GM12801 (cell line): ENCODE measurements around the gene IZUMO1.

ENCODE experiments used
- TF ChIP-seq, protein P1 (sequence below): IDR thresholded peaks from one replicate; pipeline ENCODE4 v1.5.1; 2011; ENCODE audit warnings: control low read depth; ENCODE audit not compliant: insufficient read length; ENCODE audit errors: extremely low read depth

IZUMO1 gene

DNA sequence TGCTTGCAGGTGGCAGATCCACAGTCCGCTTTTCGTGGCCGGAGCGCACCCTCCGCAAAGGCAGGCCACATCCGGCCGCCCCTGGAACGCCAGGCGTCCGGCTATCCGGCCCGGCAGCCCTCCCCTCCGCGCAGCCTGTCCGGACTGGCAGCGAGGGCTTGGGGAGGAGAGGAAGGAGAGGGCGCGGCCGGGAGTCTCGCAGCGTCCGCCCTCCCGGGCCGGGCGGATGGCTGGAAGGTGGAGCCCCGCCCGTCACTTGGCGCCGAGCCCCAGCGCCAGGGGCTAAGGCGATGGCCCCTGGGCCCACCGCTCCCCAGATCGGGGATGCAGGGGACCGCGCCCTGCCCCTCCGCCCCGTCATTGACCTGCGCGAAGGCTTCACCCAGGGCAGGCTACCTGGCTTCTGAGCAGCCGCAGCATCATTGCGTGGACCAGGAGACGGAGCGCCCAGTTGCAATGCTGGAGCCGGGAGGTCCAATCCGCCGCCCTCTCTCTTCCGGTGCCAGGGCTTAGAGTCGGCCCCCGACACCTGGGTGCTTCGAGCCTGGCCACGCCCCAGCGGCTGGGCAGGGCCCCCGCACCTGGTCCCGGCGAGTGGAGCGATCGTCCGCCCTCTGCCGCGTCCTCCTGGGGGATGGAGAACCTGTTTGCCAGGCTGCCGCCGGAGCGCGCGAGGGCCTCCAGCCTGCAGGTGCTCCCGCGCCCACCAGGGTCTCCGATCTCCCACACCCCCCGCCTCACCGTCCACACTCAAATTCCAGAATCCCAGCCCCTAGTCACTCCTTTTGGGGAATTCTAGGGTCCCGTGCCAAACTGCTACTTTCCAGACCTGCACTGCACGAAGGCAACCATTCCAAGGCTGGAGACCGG is 6.0 kb upstream of the IZUMO1 start, which contains the start of gene FUT1:
TSS of gene FUT1 (minus strand) at position 146 of the 870 bp plus-strand sequence. CDS start 1,360 bp downstream, outside the sequence.
- TF ChIP-seq, protein P1, sequence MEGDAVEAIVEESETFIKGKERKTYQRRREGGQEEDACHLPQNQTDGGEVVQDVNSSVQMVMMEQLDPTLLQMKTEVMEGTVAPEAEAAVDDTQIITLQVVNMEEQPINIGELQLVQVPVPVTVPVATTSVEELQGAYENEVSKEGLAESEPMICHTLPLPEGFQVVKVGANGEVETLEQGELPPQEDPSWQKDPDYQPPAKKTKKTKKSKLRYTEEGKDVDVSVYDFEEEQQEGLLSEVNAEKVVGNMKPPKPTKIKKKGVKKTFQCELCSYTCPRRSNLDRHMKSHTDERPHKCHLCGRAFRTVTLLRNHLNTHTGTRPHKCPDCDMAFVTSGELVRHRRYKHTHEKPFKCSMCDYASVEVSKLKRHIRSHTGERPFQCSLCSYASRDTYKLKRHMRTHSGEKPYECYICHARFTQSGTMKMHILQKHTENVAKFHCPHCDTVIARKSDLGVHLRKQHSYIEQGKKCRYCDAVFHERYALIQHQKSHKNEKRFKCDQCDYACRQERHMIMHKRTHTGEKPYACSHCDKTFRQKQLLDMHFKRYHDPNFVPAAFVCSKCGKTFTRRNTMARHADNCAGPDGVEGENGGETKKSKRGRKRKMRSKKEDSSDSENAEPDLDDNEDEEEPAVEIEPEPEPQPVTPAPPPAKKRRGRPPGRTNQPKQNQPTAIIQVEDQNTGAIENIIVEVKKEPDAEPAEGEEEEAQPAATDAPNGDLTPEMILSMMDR = no peak

DNA sequence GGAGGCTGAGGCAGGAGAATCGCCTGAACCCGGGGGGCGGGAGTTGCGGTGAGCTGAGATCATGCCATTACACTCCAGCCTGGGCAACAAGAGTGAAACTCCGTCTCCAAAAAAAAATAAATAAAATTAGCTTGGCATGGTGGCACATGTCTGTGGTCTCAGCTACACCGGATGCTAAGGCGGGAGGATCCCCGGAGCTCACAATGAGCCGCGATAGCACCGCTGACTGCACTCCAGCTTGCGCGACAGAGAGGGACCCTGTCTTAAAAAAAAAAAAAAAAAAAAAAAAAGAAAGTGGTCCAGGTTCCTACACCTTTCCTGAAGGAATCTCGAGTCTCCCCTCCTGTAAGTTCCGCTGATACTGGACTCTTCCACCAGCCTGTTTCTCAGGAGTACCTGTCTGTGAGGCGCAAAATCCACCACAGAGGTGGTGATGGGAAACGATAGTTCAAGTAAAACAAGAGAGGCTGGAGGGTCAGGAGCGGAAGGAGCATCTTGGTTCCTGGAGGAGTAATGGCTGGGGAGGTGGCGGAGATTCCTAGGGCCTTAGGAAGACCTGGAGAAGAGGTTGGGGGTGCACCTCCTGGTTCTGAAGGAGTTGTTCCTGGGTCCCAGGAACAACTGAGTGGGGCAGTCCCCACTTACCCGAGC is 5.3 kb upstream of the IZUMO1 start:
- TF ChIP-seq, protein P1 = no peak

DNA sequence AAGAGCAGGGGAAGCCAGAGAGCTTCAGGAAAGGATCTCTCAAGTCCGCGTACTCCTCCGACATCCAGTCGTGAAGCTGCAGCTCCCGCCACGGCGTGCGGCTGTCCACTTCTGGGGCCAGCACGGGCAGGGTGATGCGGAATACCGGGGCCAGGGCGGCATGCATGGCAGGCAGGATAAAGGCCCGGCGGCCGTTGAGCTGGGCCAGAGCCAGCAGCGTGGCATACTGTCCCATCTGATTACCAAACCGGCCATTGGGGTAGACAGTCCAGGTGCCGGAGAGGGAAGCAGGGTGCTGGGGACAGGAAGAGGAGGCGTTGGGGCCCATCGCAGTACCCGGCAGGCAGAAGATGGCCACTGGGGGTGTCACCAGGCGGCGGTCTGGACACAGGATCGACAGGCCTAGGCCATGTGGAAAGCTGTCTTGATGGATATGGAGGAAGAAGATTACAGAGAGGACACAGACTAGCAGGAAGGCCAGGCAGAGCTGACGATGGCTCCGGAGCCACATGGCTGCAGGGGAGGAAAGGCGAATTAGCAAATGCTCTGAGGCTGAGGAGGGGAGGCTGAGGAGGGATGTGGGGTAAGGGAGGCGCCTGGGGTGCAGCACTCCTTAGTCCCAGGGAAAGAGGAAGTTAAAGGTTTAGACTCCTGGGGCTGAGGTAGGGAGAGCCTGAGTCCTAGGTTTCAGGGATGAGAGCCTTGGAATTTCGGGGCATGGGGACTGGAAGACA is 4.2 kb upstream of the IZUMO1 start:
- TF ChIP-seq, protein P1 = no peak

DNA sequence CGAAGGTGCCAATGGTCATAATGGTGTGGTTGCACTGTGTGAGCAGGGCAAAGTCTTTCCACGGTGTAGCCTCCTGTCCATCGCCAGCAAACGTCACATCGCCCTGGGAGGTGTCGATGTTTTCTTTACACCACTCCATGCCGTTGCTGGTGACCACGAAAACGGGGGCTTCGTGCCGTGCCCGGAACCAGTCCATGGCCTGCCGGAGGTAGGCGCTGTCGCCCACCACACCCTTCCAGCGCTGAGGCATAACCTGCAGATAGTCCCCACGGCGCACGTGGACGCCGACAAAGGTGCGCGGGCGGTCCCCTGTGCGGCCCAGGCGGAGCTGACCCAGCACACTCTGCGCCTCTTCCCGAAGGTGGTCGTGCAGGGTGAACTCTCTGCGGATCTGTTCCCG is 3.6 kb upstream of the IZUMO1 start:
- TF ChIP-seq, protein P1 = no peak

DNA sequence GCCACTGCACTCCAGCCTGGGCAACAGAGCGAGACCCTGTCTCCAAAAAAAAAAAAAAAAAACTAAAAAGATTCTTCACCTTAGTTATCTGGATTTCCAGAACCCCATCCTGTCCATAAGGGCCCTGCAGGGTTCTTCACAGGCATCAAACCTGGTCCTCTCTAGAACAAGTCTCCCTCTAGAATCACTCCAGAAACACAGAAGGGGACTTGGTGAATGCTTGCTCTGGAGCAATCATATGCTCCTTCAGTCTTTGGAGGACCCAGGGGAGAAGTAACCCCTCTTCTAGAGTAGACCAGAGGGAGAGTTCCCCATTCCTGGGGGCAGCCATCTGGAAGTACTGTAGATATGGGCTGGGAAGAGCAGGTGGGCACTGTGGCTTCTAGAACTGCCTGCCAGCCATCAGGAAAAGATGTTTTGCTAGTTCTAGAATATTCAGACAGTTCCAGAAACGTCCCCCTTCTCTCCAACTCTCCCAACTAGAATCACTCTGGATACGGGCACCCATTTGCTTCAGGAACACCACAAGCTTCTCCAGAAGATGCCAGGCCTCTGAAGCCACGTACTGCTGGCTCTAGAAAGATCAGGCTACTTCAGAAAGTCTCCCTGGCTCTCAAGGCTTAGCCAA is 3.0 kb upstream of the IZUMO1 start:
- TF ChIP-seq, protein P1 = no peak

DNA sequence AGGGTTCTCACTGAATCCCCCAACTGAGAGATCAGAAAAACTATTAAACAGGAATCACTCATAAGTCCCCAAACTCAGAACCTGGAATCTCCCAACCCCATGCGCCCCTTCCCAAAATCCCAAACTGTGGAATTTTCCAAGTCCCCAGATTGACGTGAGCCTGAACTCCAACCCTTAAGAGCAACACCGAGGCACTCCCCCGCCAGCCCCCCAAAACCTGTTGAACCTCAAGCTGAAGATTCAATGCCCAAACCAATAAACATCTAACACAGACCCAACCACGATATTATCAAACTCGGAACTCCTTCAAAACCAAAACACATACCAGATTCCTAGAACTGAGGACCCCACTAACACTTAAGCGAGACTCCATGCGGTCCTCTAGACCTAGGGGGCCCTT is 599 bp downstream of the IZUMO1 start:
- TF ChIP-seq, protein P1 = no peak
